Naive thymus-derived CD4-positive, alpha-beta T cell (primary cell): ENCODE data around the gene BRD3. TPM values are rescaled to one million over a fixed set of nuclear protein-coding genes. Genes with fewer than 3 reads are reported as not detected.

Source experiments
- ATAC-seq: fragments of 150-1000 bp; cut with Tn5 transposase; 2 replicates; pipeline ENCODE4 v1.10.0; 2021; ENCODE audit warnings: mild to moderate bottlenecking, moderate library complexity
- CTCF ChIA-PET: fragments of 350-600 bp; sonication (Branson Sonifier 250); formaldehyde crosslinking; loops from one replicate; lab custom pipeline; 2021; ENCODE audit warnings: antibody characterized with exemption; lab: Charles Lee
- POLR2A ChIA-PET: fragments of 350-600 bp; sonication (Branson Sonifier 250); formaldehyde crosslinking; loops from one replicate; lab custom pipeline; 2021; ENCODE audit warnings: antibody characterized with exemption, inconsistent platforms; lab: Charles Lee
- DNase-seq, 9 donors: peaks; one replicate each; pipeline versions ENCODE4 v3.0.0 to v3.0.0-alpha.2; 2020 to 2022; ENCODE audit warnings: mixed read lengths in 1 of 9
- H3K27ac ChIP-seq: one replicate; pipeline ENCODE4 v1.7.0; 2013; ENCODE audit warnings: mild to moderate bottlenecking, low read depth, low read length, moderate library complexity
- H3K27me3 ChIP-seq, 2 donors: one replicate each; pipeline ENCODE4 v1.7.0; 2013; ENCODE audit warnings: low read length in 2 of 2, mild to moderate bottlenecking in 2 of 2, moderate library complexity in 2 of 2; ENCODE audit not compliant: control insufficient read depth in 2 of 2, insufficient read depth in 2 of 2
- H3K36me3 ChIP-seq, 3 experiments: 1 replicate in 2 of 3; 2 replicates in 1 of 3; pipeline ENCODE4 v1.7.0; 2013; ENCODE audit warnings: low read length in 3 of 3, mild to moderate bottlenecking in 3 of 3, moderate library complexity in 1 of 3; ENCODE audit not compliant: insufficient read depth in 3 of 3, control insufficient read depth in 2 of 3
- H3K4me1 ChIP-seq, 2 donors: one replicate each; pipeline ENCODE4 v1.7.0; 2013; ENCODE audit warnings: low read length in 2 of 2, mild to moderate bottlenecking in 2 of 2, moderate library complexity in 1 of 2; ENCODE audit not compliant: control insufficient read depth in 2 of 2, insufficient read depth in 2 of 2
- H3K4me3 ChIP-seq: 2 replicates; pipeline ENCODE4 v1.7.0; 2013; ENCODE audit warnings: mild to moderate bottlenecking, low read length
- H3K9me3 ChIP-seq, 3 experiments: 1 replicate in 2 of 3; 2 replicates in 1 of 3; pipeline ENCODE4 v1.7.0; 2013; ENCODE audit warnings: low read length in 3 of 3; ENCODE audit not compliant: control insufficient read depth in 2 of 3
- H3K27ac Mint-ChIP-seq, 9 donors: one replicate each; pipeline ENCODE4 v1.8.0; 2020 to 2022; ENCODE audit warnings: mixed read lengths in 9 of 9, mild to moderate bottlenecking in 8 of 9, moderate library complexity in 5 of 9, inconsistent platforms in 2 of 9
- H3K27me3 Mint-ChIP-seq, 5 donors: one replicate each; pipeline ENCODE4 v1.8.0; 2021 to 2022; ENCODE audit warnings: mixed read lengths in 5 of 5, mild to moderate bottlenecking in 1 of 5
- H3K36me3 Mint-ChIP-seq, 5 donors: one replicate each; pipeline ENCODE4 v1.8.0; 2020 to 2022; ENCODE audit warnings: mixed read lengths in 5 of 5, mild to moderate bottlenecking in 3 of 5, inconsistent platforms in 1 of 5
- H3K4me1 Mint-ChIP-seq, 7 donors: one replicate each; pipeline ENCODE4 v1.8.0; 2020 to 2022; ENCODE audit warnings: mixed read lengths in 7 of 7, mild to moderate bottlenecking in 3 of 7, inconsistent platforms in 1 of 7
- H3K4me3 Mint-ChIP-seq, 10 donors: one replicate each; pipeline ENCODE4 v1.8.0; 2020 to 2022; ENCODE audit warnings: mild to moderate bottlenecking in 10 of 10, mixed read lengths in 10 of 10, moderate library complexity in 6 of 10, inconsistent platforms in 2 of 10
- H3K9me3 Mint-ChIP-seq, 11 donors: one replicate each; pipeline ENCODE4 v1.8.0; 2020 to 2022; ENCODE audit warnings: mixed read lengths in 11 of 11, mild to moderate bottlenecking in 4 of 11, inconsistent platforms in 1 of 11, moderate library complexity in 1 of 11
- intact Hi-C, 2 donors: fragments of 100-400 bp; cut with micrococcal nuclease; formaldehyde crosslinking; loops; one replicate each; pipeline ENCODE4 v1.15.1; 2023
- polyA plus RNA-seq, 2 donors: library from polyadenylated mRNA; unstranded; fragments of 300-500 nt; fragmentation: Illumina TruSeq; gene quantifications; one replicate each; pipeline ENCODE4 v1.2.3, GENCODE V29; 2021
- total RNA-seq, 6 experiments: library from RNA in 5 of 6; stranded (reverse) in 5 of 6; gene quantifications; 1 replicate in 5 of 6; 2 replicates in 1 of 6; pipeline ENCODE4 v1.2.3 and lab custom pipeline; 2021 to 2026

The BRD3 gene
- total and polyA plus RNA-seq, 7 experiments from 2014 or later: 12.4 to 49.7 (median 36.4) TPM

GRCh38 chr9:133992780-133993634 is 74.8 kb downstream of the BRD3 start:
- peak overlapping the region; percentile 30 for H3K27ac ChIP-seq
- no peak overlapping the region for H3K27ac Mint-ChIP-seq

GRCh38 chr9:133991964-133992779 is 75.7 kb downstream of the BRD3 start, which contains the start of gene VAV2:
TSS of gene VAV2 (minus strand) at chr9:133992324. CDS start at chr9:133992278, 46 bp downstream.
- POLR2A ChIA-PET: no interaction called here
- peak in 3 of 9 donors; percentile 17 to 74 (median 34) for DNase-seq
- H3K27ac ChIP-seq: peak within 1 kb of the TSS; percentile 30

More at GRCh38 chr9:133992780-133993634, 74.8 kb downstream of the BRD3 start:
- DNase-seq (peak; percentile 47 to 77 (median 63)), ATAC-seq (peak; percentile 89)
- Histone ChIP-seq H3K4me1 (peaks cover 9 to 12% of the 10 kb centered on the region in 2 donors), H3K27me3 (no peaks in the 10 kb centered on the region), H3K36me3 (no peaks in the 10 kb centered on the region), H3K4me3 (peak overlapping the region; percentile 77), H3K9me3 (no peaks in the 10 kb centered on the region)
- H3K9me3 Mint-ChIP-seq: no peaks in the 10 kb centered on the region
- intact Hi-C loops: loop anchor here (1.0 to 10.0 kb wide), 7 partner anchors 32 to 872 kb away; partner anchors contain the start of genes BRD3 (in 2 of the 2), BRD3OS (in 2 of the 2), CACFD1 (in 1 of the 2) and RALGDS (in 1 of the 2)
- no peaks in the 10 kb centered on the region for H3K36me3 Mint-ChIP-seq
- ChIA-PET CTCF (interaction anchor here (0.7 to 3.4 kb wide), 11 partner anchors 15 to 658 kb away, joined by 3 to 70 read pairs (median 5); partner anchors contain the start of gene BRD3OS), POLR2A (interaction anchor here (0.9 to 1.2 kb wide), 2 partner anchors 32 to 210 kb away, joined by 3 to 4 read pairs; partner anchors contain the start of gene BRD3OS)
- peaks cover 0 to 8% (median 0%) of the 10 kb centered on the region in 7 donors for H3K4me1 Mint-ChIP-seq
- H3K27me3 Mint-ChIP-seq: peaks cover 0 to 26% (median 4%) of the 10 kb centered on the region in 5 donors
- peak overlapping the region; percentile 62 to 89 (median 76) for H3K4me3 Mint-ChIP-seq

GRCh38 chr9:133991214-133991921 is 76.5 kb downstream of the BRD3 start:
- intact Hi-C loops: loop anchor here (10.0 kb wide), 2 partner anchors 117 to 537 kb away; partner anchors contain the start of gene CACFD1 (in 1 of the 2)
- Mint-ChIP-seq H3K9me3 (no peaks in the 10 kb centered on the region), H3K4me1 (peaks cover 0 to 8% (median 0%) of the 10 kb centered on the region in 7 donors), H3K27me3 (peaks cover 0 to 26% (median 0%) of the 10 kb centered on the region in 5 donors), H3K27ac (no peak overlapping the region), H3K4me3 (peak overlapping the region; percentile 14 to 74 (median 52)), H3K36me3 (no peaks in the 10 kb centered on the region)
- Histone ChIP-seq H3K27ac (no peak overlapping the region), H3K4me1 (peaks cover 9 to 12% of the 10 kb centered on the region in 2 donors), H3K9me3 (no peaks in the 10 kb centered on the region), H3K27me3 (no peaks in the 10 kb centered on the region), H3K4me3 (no peak overlapping the region), H3K36me3 (no peaks in the 10 kb centered on the region)
- ChIA-PET CTCF (no interaction called here), POLR2A (no interaction called here)
- DNase-seq (no peak), ATAC-seq (no peak)

More at GRCh38 chr9:133991964-133992779, 75.7 kb downstream of the BRD3 start, which contains the start of gene VAV2:
- no peak within 1 kb of the TSS for H3K27ac Mint-ChIP-seq
- H3K27me3 Mint-ChIP-seq: peaks cover 0 to 26% (median 2%) of the 10 kb centered on the region in 5 donors
- H3K9me3 ChIP-seq: no peaks in the 10 kb centered on the region
- no peaks in the 10 kb centered on the region for H3K36me3 Mint-ChIP-seq
- no peaks in the 10 kb centered on the region for H3K9me3 Mint-ChIP-seq
- peaks cover 9 to 12% of the 10 kb centered on the region in 2 donors for H3K4me1 ChIP-seq
- H3K4me3 Mint-ChIP-seq: peak within 1 kb of the TSS; percentile 62 to 85 (median 75)
- ATAC-seq: peak; percentile 64
- CTCF ChIA-PET: no interaction called here
- no peaks in the 10 kb centered on the region for H3K27me3 ChIP-seq
- peak within 1 kb of the TSS; percentile 77 for H3K4me3 ChIP-seq
- intact Hi-C loops: loop anchor here (1.0 to 10.0 kb wide), 7 partner anchors 33 to 871 kb away; partner anchors contain the start of genes BRD3 (in 2 of the 2), BRD3OS (in 2 of the 2), CACFD1 (in 1 of the 2) and RALGDS (in 1 of the 2)
- no peaks in the 10 kb centered on the region for H3K36me3 ChIP-seq
- H3K4me1 Mint-ChIP-seq: peaks cover 0 to 8% (median 0%) of the 10 kb centered on the region in 7 donors

GRCh38 chr9:133990366-133991213 is 77.2 kb downstream of the BRD3 start:
- intact Hi-C loops: loop anchor here (10.0 kb wide), 2 partner anchors 116 to 536 kb away; partner anchors contain the start of gene CACFD1 (in 1 of the 2)
- Histone ChIP-seq H3K27me3 (no peaks in the 10 kb centered on the region), H3K36me3 (no peaks in the 10 kb centered on the region), H3K9me3 (no peaks in the 10 kb centered on the region), H3K4me3 (no peak overlapping the region), H3K4me1 (peaks cover 9 to 12% of the 10 kb centered on the region in 2 donors), H3K27ac (no peak overlapping the region)
- DNase-seq (no peak), ATAC-seq (no peak)
- H3K36me3 Mint-ChIP-seq: no peaks in the 10 kb centered on the region
- peaks cover 0 to 10% (median 0%) of the 10 kb centered on the region in 7 donors for H3K4me1 Mint-ChIP-seq
- CTCF ChIA-PET: no interaction called here
- no peaks in the 10 kb centered on the region for H3K9me3 Mint-ChIP-seq
- peak overlapping the region; percentile 14 to 72 (median 52) for H3K4me3 Mint-ChIP-seq
- H3K27me3 Mint-ChIP-seq: peaks cover 0 to 26% (median 0%) of the 10 kb centered on the region in 5 donors
- POLR2A ChIA-PET: no interaction called here
- H3K27ac Mint-ChIP-seq: no peak overlapping the region

GRCh38 chr9:133989625-133990365 is 78.0 kb downstream of the BRD3 start:
- CTCF ChIA-PET: no interaction called here
- no peak overlapping the region for H3K4me3 ChIP-seq
- Mint-ChIP-seq H3K4me3 (peak overlapping the region in 5 of 10 donors; percentile 16 to 72 (median 51)), H3K9me3 (no peaks in the 10 kb centered on the region), H3K4me1 (peaks cover 0 to 10% (median 0%) of the 10 kb centered on the region in 7 donors), H3K27me3 (peaks cover 0 to 26% (median 0%) of the 10 kb centered on the region in 5 donors), H3K36me3 (no peaks in the 10 kb centered on the region), H3K27ac (no peak overlapping the region)
- no peaks in the 10 kb centered on the region for H3K36me3 ChIP-seq
- intact Hi-C loops: loop anchor here (10.0 kb wide), 2 partner anchors 115 to 535 kb away; partner anchors contain the start of gene CACFD1 (in 1 of the 2)
- no peaks in the 10 kb centered on the region for H3K9me3 ChIP-seq
- no peaks in the 10 kb centered on the region for H3K27me3 ChIP-seq
- peaks cover 9 to 12% of the 10 kb centered on the region in 2 donors for H3K4me1 ChIP-seq
- no peak for DNase-seq
- ATAC-seq: no peak
- no peak overlapping the region for H3K27ac ChIP-seq
- POLR2A ChIA-PET: no interaction called here
